MM.1S (cell line): ENCODE measurements around the gene CTPS2.

Source experiments
- CTCF ChIP-seq: fragments of 300-600 bp; sonication (generic); IDR thresholded peaks from 2 replicates; pipeline ENCODE4 v1.5.1; 2016; ENCODE audit warnings: antibody characterized with exemption, low read length, mixed read lengths
- EZH2 ChIP-seq: fragments of 300-600 bp; sonication (generic); optimal IDR thresholded peaks from 2 replicates; pipeline ENCODE3; 2017; ENCODE audit warnings: low read depth, mild to moderate bottlenecking, antibody characterized with exemption, low read length, mixed read lengths

DNA sequence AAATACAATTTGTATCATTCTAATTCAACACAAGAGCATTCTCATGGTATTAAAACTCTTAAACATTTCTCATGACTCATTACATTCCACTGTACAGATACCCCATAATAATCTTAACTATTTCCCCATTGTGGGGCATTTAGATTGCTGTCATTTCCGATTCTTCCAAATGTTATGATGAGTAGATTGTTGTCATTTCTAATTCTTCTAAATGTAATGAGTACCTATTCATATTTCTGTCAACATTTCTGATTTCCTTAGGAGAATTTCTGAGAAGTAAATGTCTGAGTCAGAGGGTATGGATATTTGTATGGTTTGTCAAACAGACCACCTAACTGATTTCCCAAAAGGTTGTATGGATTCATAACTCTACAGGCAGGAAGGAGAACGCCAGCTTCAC lies 54.2 kb downstream of the CTPS2 start:
- TF ChIP-seq CTCF (no peak), EZH2 (no peak)
